Stimulated activated naive CD8-positive, alpha-beta T cell treated with anti-CD3 and anti-CD28 coated beads, Interleukin-15, Interleukin-2, amounts not matched to agents 100 ng/mL and 50 ng/mL, for 24 hours (primary cell): ENCODE results near the gene LRRC38.
"Not testable (repeated sequence)": the region's sequence is repeated elsewhere in the genome, so short reads cannot be mapped to it uniquely, and the experiment has no call there.

Experiments used
- H3K27ac Mint-ChIP-seq: one replicate; pipeline ENCODE4 v1.8.0; 2021; ENCODE audit warnings: mild to moderate bottlenecking, mixed read lengths
- H3K27me3 Mint-ChIP-seq: one replicate; pipeline ENCODE4 v1.8.0; 2021; ENCODE audit warnings: mixed read lengths
- H3K36me3 Mint-ChIP-seq: one replicate; pipeline ENCODE4 v1.8.0; 2021; ENCODE audit warnings: low read depth, mixed read lengths
- H3K4me1 Mint-ChIP-seq: one replicate; pipeline ENCODE4 v1.8.0; 2021; ENCODE audit warnings: low read depth, mixed read lengths
- H3K4me3 Mint-ChIP-seq: one replicate; pipeline ENCODE4 v1.8.0; 2021; ENCODE audit warnings: mild to moderate bottlenecking, mixed read lengths
- H3K9me3 Mint-ChIP-seq: one replicate; pipeline ENCODE4 v1.8.0; 2021; ENCODE audit warnings: mixed read lengths

LRRC38 gene

GRCh38 chr1:13513895-13514546, at the start of gene LRRC38:
TSS of gene LRRC38 (minus strand) at chr1:13514003. CDS start at chr1:13513593, 410 bp downstream.
- Mint-ChIP-seq H3K4me3 (no peak within 1 kb of the TSS), H3K4me1 (no peaks in the 10 kb centered on the region), H3K27me3 (peaks cover 45% of the 10 kb centered on the region), H3K27ac (no peak within 1 kb of the TSS), H3K9me3 (peaks cover 5% of the 10 kb centered on the region), H3K36me3 (no peaks in the 10 kb centered on the region)

- not testable (repeated sequence) for H3K27me3 Mint-ChIP-seq, H3K9me3 Mint-ChIP-seq, H3K27ac Mint-ChIP-seq
These were observed 49.2 kb upstream of the LRRC38 start for GRCh38 chr1:13562981-13563380.

GRCh38 chr1:13560541-13560940, 46.7 kb upstream of the LRRC38 start:
- Mint-ChIP-seq H3K36me3 (no peaks in the 10 kb centered on the region), H3K4me1 (no peaks in the 10 kb centered on the region)

More at GRCh38 chr1:13562981-13563380, 49.2 kb upstream of the LRRC38 start:
- H3K36me3 Mint-ChIP-seq, H3K4me3 Mint-ChIP-seq, H3K4me1 Mint-ChIP-seq: not testable (repeated sequence)

GRCh38 chr1:13556224-13556764, 42.5 kb upstream of the LRRC38 start:
- Mint-ChIP-seq H3K9me3 (no peaks in the 10 kb centered on the region), H3K4me3 (no peak overlapping the region), H3K27me3 (peaks cover 10% of the 10 kb centered on the region), H3K36me3 (no peaks in the 10 kb centered on the region), H3K27ac (no peak overlapping the region), H3K4me1 (no peaks in the 10 kb centered on the region)

More at GRCh38 chr1:13560541-13560940, 46.7 kb upstream of the LRRC38 start:
- H3K27ac Mint-ChIP-seq, result no peak overlapping the region
- peaks cover 3% of the 10 kb centered on the region for H3K27me3 Mint-ChIP-seq
- no peak overlapping the region for H3K4me3 Mint-ChIP-seq
- no peaks in the 10 kb centered on the region for H3K9me3 Mint-ChIP-seq

GRCh38 chr1:13554798-13555197, 41.0 kb upstream of the LRRC38 start:
- Mint-ChIP-seq H3K4me1 (no peaks in the 10 kb centered on the region), H3K27ac (no peak overlapping the region), H3K4me3 (no peak overlapping the region), H3K27me3 (peaks cover 10% of the 10 kb centered on the region), H3K9me3 (no peaks in the 10 kb centered on the region), H3K36me3 (no peaks in the 10 kb centered on the region)

GRCh38 chr1:13550663-13551062, 36.9 kb upstream of the LRRC38 start:
- Mint-ChIP-seq H3K27me3 (peaks cover 22% of the 10 kb centered on the region), H3K4me3 (no peak overlapping the region)

GRCh38 chr1:13549521-13549920, 35.7 kb upstream of the LRRC38 start:
- Mint-ChIP-seq H3K36me3 (no peaks in the 10 kb centered on the region), H3K4me3 (no peak overlapping the region), H3K9me3 (no peaks in the 10 kb centered on the region), H3K27me3 (peaks cover 22% of the 10 kb centered on the region), H3K4me1 (no peaks in the 10 kb centered on the region), H3K27ac (no peak overlapping the region)

More at GRCh38 chr1:13550663-13551062, 36.9 kb upstream of the LRRC38 start:
- no peaks in the 10 kb centered on the region for H3K36me3 Mint-ChIP-seq
- H3K9me3 Mint-ChIP-seq, result no peaks in the 10 kb centered on the region
- no peak overlapping the region for H3K27ac Mint-ChIP-seq
- no peaks in the 10 kb centered on the region for H3K4me1 Mint-ChIP-seq

GRCh38 chr1:13549021-13549420, 35.2 kb upstream of the LRRC38 start:
- no peaks in the 10 kb centered on the region for H3K4me1 Mint-ChIP-seq
- H3K36me3 Mint-ChIP-seq, result no peaks in the 10 kb centered on the region
- H3K27ac Mint-ChIP-seq, result no peak overlapping the region
- no peaks in the 10 kb centered on the region for H3K9me3 Mint-ChIP-seq
- H3K27me3 Mint-ChIP-seq, result peaks cover 22% of the 10 kb centered on the region
- no peak overlapping the region for H3K4me3 Mint-ChIP-seq

GRCh38 chr1:13548281-13548680, 34.5 kb upstream of the LRRC38 start:
- Mint-ChIP-seq H3K27me3 (peaks cover 22% of the 10 kb centered on the region), H3K4me3 (no peak overlapping the region), H3K36me3 (no peaks in the 10 kb centered on the region), H3K27ac (no peak overlapping the region), H3K4me1 (no peaks in the 10 kb centered on the region), H3K9me3 (no peaks in the 10 kb centered on the region)

- Mint-ChIP-seq H3K4me3 (no peak overlapping the region), H3K9me3 (no peaks in the 10 kb centered on the region), H3K27me3 (peaks cover 19% of the 10 kb centered on the region), H3K36me3 (no peaks in the 10 kb centered on the region), H3K27ac (no peak overlapping the region), H3K4me1 (no peaks in the 10 kb centered on the region)
These were observed 33.0 kb upstream of the LRRC38 start for GRCh38 chr1:13546791-13547190.

- Mint-ChIP-seq H3K27me3 (peaks cover 13% of the 10 kb centered on the region), H3K9me3 (no peaks in the 10 kb centered on the region), H3K4me3 (no peak overlapping the region), H3K36me3 (no peaks in the 10 kb centered on the region), H3K27ac (no peak overlapping the region), H3K4me1 (no peaks in the 10 kb centered on the region)
These were observed 30.4 kb upstream of the LRRC38 start for GRCh38 chr1:13544221-13544556.

GRCh38 chr1:13543451-13544220, 29.8 kb upstream of the LRRC38 start:
- Mint-ChIP-seq H3K27me3 (peaks cover 9% of the 10 kb centered on the region), H3K4me3 (no peak overlapping the region), H3K27ac (no peak overlapping the region), H3K9me3 (no peaks in the 10 kb centered on the region), H3K4me1 (no peaks in the 10 kb centered on the region), H3K36me3 (no peaks in the 10 kb centered on the region)

- H3K36me3 Mint-ChIP-seq, result no peaks in the 10 kb centered on the region
- no peak overlapping the region for H3K27ac Mint-ChIP-seq
These were observed 27.8 kb upstream of the LRRC38 start for GRCh38 chr1:13541435-13542215.

GRCh38 chr1:13540866-13541265, 27.1 kb upstream of the LRRC38 start:
- Mint-ChIP-seq H3K36me3 (no peaks in the 10 kb centered on the region), H3K4me1 (no peaks in the 10 kb centered on the region), H3K27me3 (peaks cover 1% of the 10 kb centered on the region), H3K9me3 (no peaks in the 10 kb centered on the region), H3K27ac (no peak overlapping the region), H3K4me3 (no peak overlapping the region)

More at GRCh38 chr1:13541435-13542215, 27.8 kb upstream of the LRRC38 start:
- no peaks in the 10 kb centered on the region for H3K4me1 Mint-ChIP-seq
- H3K4me3 Mint-ChIP-seq, result no peak overlapping the region
- no peaks in the 10 kb centered on the region for H3K9me3 Mint-ChIP-seq
- H3K27me3 Mint-ChIP-seq, result peaks cover 6% of the 10 kb centered on the region

- no peaks in the 10 kb centered on the region for H3K4me1 Mint-ChIP-seq
- no peaks in the 10 kb centered on the region for H3K9me3 Mint-ChIP-seq
- no peaks in the 10 kb centered on the region for H3K36me3 Mint-ChIP-seq
- no peak overlapping the region for H3K4me3 Mint-ChIP-seq
- no peak overlapping the region for H3K27ac Mint-ChIP-seq
- H3K27me3 Mint-ChIP-seq, result no peaks in the 10 kb centered on the region
These were observed 25.9 kb upstream of the LRRC38 start for GRCh38 chr1:13539683-13540082.
